Neuronal stem cell (in vitro differentiated cells): ENCODE measurements around the gene IQCK.
A peak's percentile ranks its signal among the peaks of the same experiment; 100 is the strongest.

Experiments used
- DNase-seq: peaks from one replicate; pipeline ENCODE4 v3.0.0-alpha.2; 2013; ENCODE audit warnings: low spot score
- H2AFZ ChIP-seq: one replicate; pipeline ENCODE4 v1.6.1; 2013; ENCODE audit warnings: mild to moderate bottlenecking, low read length, inconsistent platforms
- H2AK5ac ChIP-seq: 2 replicates; pipeline ENCODE4 v1.6.1; 2013; ENCODE audit warnings: low read depth, mild to moderate bottlenecking, inconsistent platforms, low read length, moderate library complexity, mixed read lengths
- H2BK120ac ChIP-seq: 2 replicates; pipeline ENCODE4 v1.6.1; 2013; ENCODE audit warnings: low read depth, mild to moderate bottlenecking, inconsistent platforms, low read length, moderate library complexity, mixed read lengths
- H2BK12ac ChIP-seq: one replicate; pipeline ENCODE4 v1.6.1; 2013; ENCODE audit warnings: low read length, inconsistent platforms
- H2BK15ac ChIP-seq: 2 replicates; pipeline ENCODE4 v1.6.1; 2013; ENCODE audit warnings: mild to moderate bottlenecking, low read length, inconsistent platforms, mixed read lengths
- H2BK5ac ChIP-seq: one replicate; pipeline ENCODE4 v1.6.1; 2013; ENCODE audit warnings: inconsistent platforms, mild to moderate bottlenecking, low read length, moderate library complexity
- H3K14ac ChIP-seq: one replicate; pipeline ENCODE4 v1.6.1; 2013; ENCODE audit warnings: low read length, inconsistent platforms
- H3K18ac ChIP-seq: 2 replicates; pipeline ENCODE4 v1.6.1; 2013; ENCODE audit warnings: low read length, inconsistent platforms
- H3K23ac ChIP-seq: 2 replicates; pipeline ENCODE4 v1.6.1; 2013; ENCODE audit warnings: low read depth, mild to moderate bottlenecking, mixed read lengths, low read length, inconsistent platforms; ENCODE audit not compliant: poor library complexity
- H3K27ac ChIP-seq: replicated peaks from 3 replicates; pipeline ENCODE4 v1.5.1; 2013; ENCODE audit warnings: low read length, inconsistent platforms
- H3K27me3 ChIP-seq, 3 experiments: 2 replicates each; pipeline ENCODE4 v1.6.1; 2013; ENCODE audit warnings: low read length in 3 of 3, mild to moderate bottlenecking in 2 of 3, inconsistent platforms in 1 of 3, low read depth in 1 of 3, mixed read lengths in 1 of 3, moderate library complexity in 1 of 3; ENCODE audit not compliant: control insufficient read depth in 3 of 3, insufficient read depth in 3 of 3
- H3K36me3 ChIP-seq, 2 donors: replicated peaks in 1 of 2; 2 replicates each; pipeline ENCODE4 v1.6.1; 2013; ENCODE audit warnings: low read length in 2 of 2; ENCODE audit not compliant: control insufficient read depth in 2 of 2, insufficient read depth in 2 of 2
- H3K4ac ChIP-seq: 2 replicates; pipeline ENCODE4 v1.6.1; 2013; ENCODE audit warnings: inconsistent platforms, mild to moderate bottlenecking, low read length, moderate library complexity
- H3K4me1 ChIP-seq, 2 donors: 1 replicate in 1 of 2; 2 replicates in 1 of 2; pipeline ENCODE4 v1.6.1; 2013; ENCODE audit warnings: low read length in 2 of 2, low read depth in 1 of 2; ENCODE audit not compliant: control insufficient read depth in 2 of 2, insufficient read depth in 1 of 2
- H3K4me2 ChIP-seq: one replicate; pipeline ENCODE4 v1.6.1; 2013; ENCODE audit warnings: mild to moderate bottlenecking, low read length, inconsistent platforms; ENCODE audit not compliant: insufficient read depth, poor library complexity, severe bottlenecking
- H3K4me3 ChIP-seq, 2 donors: 2 replicates each; pipeline ENCODE4 v1.5.1; 2013; ENCODE audit warnings: low read length in 2 of 2, mild to moderate bottlenecking in 2 of 2, inconsistent platforms in 1 of 2, moderate library complexity in 1 of 2
- H3K79me1 ChIP-seq: one replicate; pipeline ENCODE4 v1.6.1; 2013; ENCODE audit warnings: low read depth, mild to moderate bottlenecking, inconsistent platforms, low read length, moderate library complexity
- H3K9ac ChIP-seq: one replicate; pipeline ENCODE4 v1.6.1; 2013; ENCODE audit warnings: mild to moderate bottlenecking, low read depth, low read length, inconsistent platforms; ENCODE audit not compliant: poor library complexity
- H3K9me3 ChIP-seq, 2 donors: replicated peaks in 1 of 2; 2 replicates each; pipeline versions ENCODE3 to v1.6.1; 2013; ENCODE audit warnings: low read length in 2 of 2, mild to moderate bottlenecking in 2 of 2, inconsistent platforms in 1 of 2, low read depth in 1 of 2, mixed read lengths in 1 of 2, moderate library complexity in 1 of 2; ENCODE audit not compliant: control insufficient read depth in 2 of 2, insufficient read depth in 1 of 2
- H4K8ac ChIP-seq: one replicate; pipeline ENCODE4 v1.6.1; 2013; ENCODE audit warnings: low read depth, mild to moderate bottlenecking, inconsistent platforms, low read length, moderate library complexity
- H4K91ac ChIP-seq: one replicate; pipeline ENCODE4 v1.6.1; 2013; ENCODE audit warnings: low read length, low read depth, mild to moderate bottlenecking, inconsistent platforms; ENCODE audit not compliant: poor library complexity
- WGBS, 2 donors: extraction: QIAGEN DNeasy Blood & Tissue Kit; methylation state at CpG; one replicate each; pipeline ENCODE4 v1.1.7; 2013; ENCODE audit warnings: missing lambda C conversion rate in 2 of 2, mixed read lengths in 1 of 2; ENCODE audit not compliant: insufficient read length in 2 of 2, insufficient replicate concordance in 1 of 2; ENCODE audit errors: extremely low coverage in 2 of 2; 5-methylcytosine and 5-hydroxymethylcytosine counted together

The IQCK gene

GRCh38 chr16:19860166-19861041 is 142.3 kb downstream of the IQCK start:
- peaks cover 32 to 33% of the 10 kb centered on the region in 2 donors for H3K4me1 ChIP-seq
- peak overlapping the region; percentile 73 for H3K18ac ChIP-seq
- no peak overlapping the region for H3K14ac ChIP-seq
- no CpG with 5 or more reads among the region's 21 CpGs for WGBS, 2 donors
- no peak overlapping the region for H4K91ac ChIP-seq
- H4K8ac ChIP-seq = no peak overlapping the region
- no peaks in the 10 kb centered on the region for H3K27me3 ChIP-seq
- H3K36me3 ChIP-seq = peaks cover 2 to 71% of the 10 kb centered on the region in 2 donors
- H3K4me2 ChIP-seq = peak overlapping the region; percentile 40
- H3K9ac ChIP-seq = no peak overlapping the region
- no peak overlapping the region for H2BK120ac ChIP-seq
- H2AK5ac ChIP-seq = peak overlapping the region; percentile 49
- no peaks in the 10 kb centered on the region for H3K9me3 ChIP-seq
- no peak overlapping the region for H2BK12ac ChIP-seq
- H3K23ac ChIP-seq = no peak overlapping the region
- no peak overlapping the region for H2BK5ac ChIP-seq
- no peak for DNase-seq
- peaks cover 2% of the 10 kb centered on the region for H3K79me1 ChIP-seq
- peak overlapping the region in 1 of 2 donors; percentile 43 for H3K4me3 ChIP-seq
- H3K4ac ChIP-seq = no peak overlapping the region
- no peak overlapping the region for H2AFZ ChIP-seq
- H3K27ac ChIP-seq = peak overlapping the region; percentile 28
- peak overlapping the region; percentile 20 for H2BK15ac ChIP-seq

GRCh38 chr16:19861133-19861532 is 143.1 kb downstream of the IQCK start:
- no peaks in the 10 kb centered on the region for H3K9me3 ChIP-seq
- no peak for DNase-seq
- H3K27ac ChIP-seq = peak overlapping the region; percentile 96
- no peak overlapping the region for H4K8ac ChIP-seq
- H2BK5ac ChIP-seq = no peak overlapping the region
- H2BK15ac ChIP-seq = no peak overlapping the region
- H4K91ac ChIP-seq = no peak overlapping the region
- H3K4me2 ChIP-seq = peak overlapping the region; percentile 64
- H3K36me3 ChIP-seq = peaks cover 2 to 71% of the 10 kb centered on the region in 2 donors
- peak overlapping the region; percentile 62 for H2BK120ac ChIP-seq
- H3K4me3 ChIP-seq = peak overlapping the region in 1 of 2 donors; percentile 43
- H2AFZ ChIP-seq = peak overlapping the region; percentile 74
- H3K79me1 ChIP-seq = peaks cover 2% of the 10 kb centered on the region
- WGBS, 2 donors = no CpG with 5 or more reads among the region's 3 CpGs
- H3K4me1 ChIP-seq = peaks cover 32 to 33% of the 10 kb centered on the region in 2 donors
- H3K27me3 ChIP-seq = no peaks in the 10 kb centered on the region
- no peak overlapping the region for H2AK5ac ChIP-seq
- no peak overlapping the region for H3K23ac ChIP-seq
- no peak overlapping the region for H2BK12ac ChIP-seq
- no peak overlapping the region for H3K9ac ChIP-seq
- no peak overlapping the region for H3K18ac ChIP-seq
- no peak overlapping the region for H3K14ac ChIP-seq
- no peak overlapping the region for H3K4ac ChIP-seq

- Histone ChIP-seq H3K4me1 (peaks cover 32 to 33% of the 10 kb centered on the region in 2 donors), H3K36me3 (peaks cover 2 to 70% of the 10 kb centered on the region in 2 donors), H2BK120ac (peak overlapping the region; percentile 62), H3K9ac (peak overlapping the region; percentile 78), H3K18ac (peak overlapping the region; percentile 98), H3K4me2 (peak overlapping the region; percentile 64), H3K4ac (no peak overlapping the region), H4K91ac (peak overlapping the region; percentile 66), H3K9me3 (no peaks in the 10 kb centered on the region), H3K79me1 (peaks cover 2% of the 10 kb centered on the region), H2AFZ (peak overlapping the region; percentile 74), H3K27ac (peak overlapping the region; percentile 96), H2AK5ac (no peak overlapping the region), H2BK5ac (peak overlapping the region; percentile 33), H4K8ac (no peak overlapping the region), H3K4me3 (peak overlapping the region; percentile 31 to 43), H2BK12ac (peak overlapping the region; percentile 78), H3K14ac (no peak overlapping the region), H3K27me3 (no peaks in the 10 kb centered on the region), H3K23ac (no peak overlapping the region), H2BK15ac (no peak overlapping the region)
- WGBS, 2 donors = no CpG with 5 or more reads among the region's 16 CpGs
- no peak for DNase-seq
Measured at GRCh38 chr16:19861811-19862327, 143.8 kb downstream of the IQCK start.

- Histone ChIP-seq H3K14ac (no peak overlapping the region), H3K4ac (no peak overlapping the region), H3K4me3 (no peak overlapping the region), H3K27ac (no peak overlapping the region), H3K18ac (no peak overlapping the region), H3K9me3 (no peaks in the 10 kb centered on the region), H3K4me2 (no peak overlapping the region), H3K4me1 (peaks cover 27 to 30% of the 10 kb centered on the region in 2 donors), H3K23ac (no peak overlapping the region), H3K9ac (no peak overlapping the region), H2BK5ac (no peak overlapping the region), H2AFZ (no peak overlapping the region), H2BK15ac (no peak overlapping the region), H4K8ac (no peak overlapping the region), H3K79me1 (peaks cover 2% of the 10 kb centered on the region), H2AK5ac (no peak overlapping the region), H3K36me3 (peaks cover 2 to 64% of the 10 kb centered on the region in 2 donors), H2BK120ac (no peak overlapping the region), H3K27me3 (no peaks in the 10 kb centered on the region), H4K91ac (no peak overlapping the region), H2BK12ac (no peak overlapping the region)
- WGBS, 2 donors = no CpG with 5 or more reads among the region's 1 CpG
- DNase-seq = no peak
Measured at GRCh38 chr16:19863990-19864389, 145.9 kb downstream of the IQCK start.
